Duodenal mucosa (tissue), 2 donors: ENCODE data around the gene NME3.

Experiments used
- H3K27ac ChIP-seq: one replicate; pipeline ENCODE4 v1.7.0; 2013; ENCODE audit warnings: low read depth, low read length
- H3K27me3 ChIP-seq, 2 donors: one replicate each; pipeline ENCODE4 v1.7.0; 2013; ENCODE audit warnings: low read length in 2 of 2, control low read depth in 1 of 2; ENCODE audit not compliant: insufficient read depth in 2 of 2, control insufficient read depth in 1 of 2
- H3K36me3 ChIP-seq, 2 donors: one replicate each; pipeline ENCODE4 v1.7.0; 2013; ENCODE audit warnings: low read length in 2 of 2, control low read depth in 1 of 2; ENCODE audit not compliant: insufficient read depth in 2 of 2, control insufficient read depth in 1 of 2
- H3K4me1 ChIP-seq, 2 donors: one replicate each; pipeline ENCODE4 v1.7.0; 2013; ENCODE audit warnings: low read length in 2 of 2, control low read depth in 1 of 2; ENCODE audit not compliant: insufficient read depth in 2 of 2, control insufficient read depth in 1 of 2
- H3K4me3 ChIP-seq, 2 donors: one replicate each; pipeline ENCODE4 v1.7.0; 2013; ENCODE audit warnings: low read length in 2 of 2, low read depth in 1 of 2
- H3K9ac ChIP-seq, 2 donors: one replicate each; pipeline ENCODE4 v1.7.0; 2013; ENCODE audit warnings: low read length in 2 of 2, low read depth in 1 of 2
- H3K9me3 ChIP-seq, 2 donors: one replicate each; pipeline ENCODE4 v1.7.0; 2013; ENCODE audit warnings: low read length in 2 of 2, control low read depth in 1 of 2; ENCODE audit not compliant: control insufficient read depth in 1 of 2

The NME3 gene

DNA sequence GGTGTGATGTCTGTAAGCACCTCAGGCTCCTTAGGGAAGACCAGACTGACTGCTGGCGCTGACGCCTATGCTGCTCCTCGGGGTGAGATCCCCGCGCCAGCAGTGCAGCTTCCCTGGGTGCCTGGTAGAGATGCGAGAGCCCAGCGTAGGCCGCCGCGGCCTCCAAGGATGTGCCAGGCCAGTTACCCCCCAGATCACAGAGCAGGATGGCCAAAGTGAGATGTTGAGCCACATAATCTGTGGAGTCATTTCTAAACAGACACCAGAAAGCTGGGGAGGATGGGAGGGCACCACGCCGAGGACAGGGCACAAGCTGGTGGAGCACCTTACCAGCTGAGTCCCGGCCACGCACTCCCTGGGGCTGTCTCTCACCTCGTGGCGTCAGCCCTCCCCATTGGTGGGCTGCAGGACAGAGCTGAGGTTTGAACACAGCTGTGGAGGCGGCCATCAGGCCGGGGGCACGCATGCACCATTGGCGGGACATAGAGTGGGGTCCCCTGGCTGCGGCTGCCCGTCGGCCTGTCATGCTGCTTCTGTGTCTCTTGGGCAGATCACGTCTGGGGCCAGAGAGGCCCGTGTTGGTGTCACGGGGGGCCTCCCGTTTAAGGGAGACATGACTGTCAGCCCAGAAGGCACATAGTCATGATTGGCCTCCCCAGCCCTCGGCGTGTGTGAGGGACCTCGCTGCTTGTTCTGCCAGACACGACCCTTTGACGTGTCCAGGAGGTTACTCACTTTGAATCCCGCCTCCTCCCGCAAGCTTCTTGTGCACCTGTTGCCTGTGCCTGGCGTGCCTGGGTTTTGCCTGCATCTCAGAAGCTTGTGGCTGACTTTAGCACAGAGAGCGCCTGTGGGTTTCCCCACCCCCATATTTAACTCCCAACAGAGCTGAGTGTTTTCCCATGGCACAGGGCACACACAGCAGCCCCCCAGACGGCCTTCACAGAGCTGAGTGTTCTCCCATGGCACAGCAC is 43.4 kb downstream of the NME3 start:
- no peak overlapping the region for H3K4me3 ChIP-seq
- H3K36me3 ChIP-seq: peaks cover 6 to 69% of the 10 kb centered on the region in 2 donors
- H3K4me1 ChIP-seq: no peaks in the 10 kb centered on the region
- H3K9ac ChIP-seq: no peak overlapping the region
- H3K27me3 ChIP-seq: no peaks in the 10 kb centered on the region
- no peaks in the 10 kb centered on the region for H3K9me3 ChIP-seq
- no peak overlapping the region for H3K27ac ChIP-seq

DNA sequence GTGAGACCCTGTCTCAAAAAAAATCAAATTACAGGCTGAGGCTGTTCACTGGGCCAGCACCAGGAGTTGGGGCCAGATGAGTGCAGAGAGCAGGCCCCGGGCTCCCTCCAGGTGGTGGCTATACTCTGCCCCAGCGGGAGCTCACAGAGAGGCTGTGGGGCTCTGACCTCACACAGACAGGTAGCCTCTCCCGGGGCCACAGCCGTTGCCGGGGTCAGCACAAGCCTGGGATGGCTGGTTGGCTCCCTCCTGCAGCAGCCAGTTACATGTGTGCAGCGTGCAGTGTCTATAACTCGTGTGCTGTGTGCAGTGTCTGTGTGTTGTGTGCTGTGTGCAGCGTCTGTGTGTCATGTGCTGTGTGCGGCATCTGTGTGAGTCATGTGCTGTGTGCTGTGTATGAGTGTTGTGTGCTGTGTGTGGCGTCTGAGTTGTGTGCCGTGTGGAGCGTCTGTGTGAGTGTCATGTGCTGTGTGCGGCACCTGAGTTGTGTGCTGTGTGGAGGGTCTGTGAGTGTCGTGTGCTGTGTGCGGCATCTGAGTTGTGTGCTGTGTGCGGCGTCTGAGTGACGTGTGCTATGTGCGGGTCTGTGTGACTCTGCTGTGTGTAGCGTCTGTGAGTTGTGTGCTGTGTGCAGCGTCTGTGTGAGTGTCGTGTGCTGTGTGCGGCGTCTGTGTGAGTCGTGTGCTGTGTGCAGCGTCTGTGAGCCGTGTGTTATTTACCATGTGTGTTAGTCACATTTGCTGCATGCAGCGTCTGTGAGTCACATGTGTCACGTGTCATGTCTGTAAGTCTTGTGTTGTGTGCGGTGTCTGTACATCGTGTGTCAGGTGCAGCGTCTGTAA is 44.5 kb downstream of the NME3 start:
- H3K27me3 ChIP-seq: no peaks in the 10 kb centered on the region
- peaks cover 6 to 59% of the 10 kb centered on the region in 2 donors for H3K36me3 ChIP-seq
- peaks cover 6 to 7% of the 10 kb centered on the region in 2 donors for H3K4me1 ChIP-seq
- H3K9ac ChIP-seq: no peak overlapping the region
- no peaks in the 10 kb centered on the region for H3K9me3 ChIP-seq
- no peak overlapping the region for H3K27ac ChIP-seq
- no peak overlapping the region for H3K4me3 ChIP-seq

DNA sequence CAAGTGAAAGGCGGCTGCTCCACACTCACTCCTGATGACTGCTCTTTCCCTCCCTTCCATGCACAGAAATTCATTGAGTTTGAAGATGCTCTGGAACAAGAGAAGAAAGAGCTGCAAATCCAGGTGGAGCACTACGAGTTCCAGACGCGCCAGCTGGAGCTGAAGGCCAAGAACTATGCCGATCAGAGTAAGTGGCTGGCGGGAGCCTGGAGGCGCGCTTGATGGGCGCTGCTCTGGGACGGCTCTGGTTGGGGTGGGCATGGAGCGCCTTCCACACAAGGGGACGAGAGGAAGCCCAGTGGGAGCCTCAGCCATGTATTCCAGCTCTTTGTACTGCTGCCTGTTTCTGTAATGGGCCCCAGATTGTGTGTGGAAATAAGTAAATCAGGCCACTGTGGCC is 46.9 kb downstream of the NME3 start:
- Histone ChIP-seq H3K27me3 (no peaks in the 10 kb centered on the region), H3K36me3 (peaks cover 6 to 44% of the 10 kb centered on the region in 2 donors), H3K9ac (no peak overlapping the region), H3K9me3 (no peaks in the 10 kb centered on the region), H3K4me1 (peaks cover 7 to 8% of the 10 kb centered on the region in 2 donors), H3K4me3 (no peak overlapping the region), H3K27ac (no peak overlapping the region)

DNA sequence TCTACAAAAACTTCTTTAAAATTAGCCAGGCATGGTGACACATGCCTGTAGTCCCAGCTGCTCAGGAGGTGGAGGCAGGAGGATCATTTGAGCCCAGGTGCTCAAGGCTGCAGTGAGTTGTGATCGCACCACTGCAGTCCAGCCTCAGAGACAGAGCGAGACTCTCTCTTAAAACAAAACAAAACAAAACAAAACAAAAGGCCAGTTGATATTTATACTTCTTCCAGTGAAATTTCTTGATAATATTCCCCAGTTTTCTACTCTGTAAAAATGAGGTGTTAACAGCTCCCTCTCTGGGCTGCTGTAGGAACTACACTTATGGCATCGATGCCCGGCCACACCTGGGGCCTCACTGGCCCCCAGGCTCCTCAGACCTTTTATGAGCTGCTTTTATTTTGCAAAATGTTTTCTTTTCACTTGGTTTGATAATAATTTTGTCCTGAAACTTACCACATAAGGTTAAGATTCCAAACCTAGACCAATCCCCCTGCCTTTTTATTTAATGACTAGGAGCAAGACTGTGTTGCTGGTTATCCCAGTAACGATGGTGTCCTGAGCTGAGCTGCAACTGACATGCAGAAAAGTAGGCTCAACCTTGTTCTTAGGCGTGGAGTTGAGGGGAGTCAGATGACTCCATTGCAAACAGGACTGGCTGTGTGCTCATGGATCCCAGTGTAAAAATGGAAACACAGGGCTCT is 47.7 kb downstream of the NME3 start:
- H3K27ac ChIP-seq: no peak overlapping the region
- no peaks in the 10 kb centered on the region for H3K9me3 ChIP-seq
- no peaks in the 10 kb centered on the region for H3K27me3 ChIP-seq
- H3K36me3 ChIP-seq: peaks cover 6 to 36% of the 10 kb centered on the region in 2 donors
- H3K9ac ChIP-seq: no peak overlapping the region
- no peak overlapping the region for H3K4me3 ChIP-seq
- H3K4me1 ChIP-seq: peaks cover 7 to 8% of the 10 kb centered on the region in 2 donors

DNA sequence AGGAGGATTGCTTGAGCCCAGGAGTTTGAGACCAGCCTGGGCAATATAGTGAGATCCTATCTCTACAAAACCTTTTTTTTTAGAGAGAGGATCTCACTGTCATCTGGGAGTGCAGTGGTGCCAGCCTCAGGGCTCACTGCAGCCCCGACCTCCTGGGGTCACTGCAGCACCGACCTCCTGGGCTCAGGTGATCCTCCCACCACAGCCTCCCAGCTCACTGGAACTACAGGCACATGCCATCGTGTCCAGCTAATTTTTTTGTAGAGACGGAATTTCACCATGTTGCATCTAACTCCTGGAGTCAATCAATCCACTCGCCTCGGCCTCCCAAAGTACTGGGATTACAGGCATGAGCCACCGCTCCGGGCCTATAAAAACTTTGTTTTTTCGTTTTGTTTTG is 50.0 kb downstream of the NME3 start:
- no peak overlapping the region for H3K9ac ChIP-seq
- H3K4me3 ChIP-seq: no peak overlapping the region
- H3K9me3 ChIP-seq: no peaks in the 10 kb centered on the region
- H3K36me3 ChIP-seq: peaks cover 0 to 14% of the 10 kb centered on the region in 2 donors
- H3K27ac ChIP-seq: no peak overlapping the region
- no peaks in the 10 kb centered on the region for H3K27me3 ChIP-seq
- peaks cover 7 to 8% of the 10 kb centered on the region in 2 donors for H3K4me1 ChIP-seq
